Muscle layer of colon (tissue), 2 donors: ENCODE measurements around the gene LAD1.

Experiments used
- H3K27ac ChIP-seq: one replicate; pipeline ENCODE4 v1.7.0; 2013; ENCODE audit warnings: low read depth, mild to moderate bottlenecking, low read length, moderate library complexity
- H3K27me3 ChIP-seq, 2 donors: one replicate each; pipeline ENCODE4 v1.7.0; 2013; ENCODE audit warnings: low read length in 2 of 2, mild to moderate bottlenecking in 2 of 2; ENCODE audit not compliant: insufficient read depth in 2 of 2, control insufficient read depth in 1 of 2
- H3K36me3 ChIP-seq: one replicate; pipeline ENCODE4 v1.7.0; 2013; ENCODE audit warnings: mild to moderate bottlenecking, low read length; ENCODE audit not compliant: insufficient read depth
- H3K4me1 ChIP-seq: one replicate; pipeline ENCODE4 v1.7.0; 2013; ENCODE audit warnings: mild to moderate bottlenecking, low read length; ENCODE audit not compliant: insufficient read depth
- H3K4me3 ChIP-seq, 2 donors: one replicate each; pipeline ENCODE4 v1.7.0; 2013; ENCODE audit warnings: low read length in 2 of 2, low read depth in 1 of 2, mild to moderate bottlenecking in 1 of 2, moderate library complexity in 1 of 2
- H3K9ac ChIP-seq: one replicate; pipeline ENCODE4 v1.7.0; 2013; ENCODE audit warnings: low read length
- H3K9me3 ChIP-seq: one replicate; pipeline ENCODE4 v1.7.0; 2013; ENCODE audit warnings: mild to moderate bottlenecking, low read length
- donor health status: abdominal sarcoma.
- donor health status: Adenocarcinoma of cecum.

LAD1 gene

DNA sequence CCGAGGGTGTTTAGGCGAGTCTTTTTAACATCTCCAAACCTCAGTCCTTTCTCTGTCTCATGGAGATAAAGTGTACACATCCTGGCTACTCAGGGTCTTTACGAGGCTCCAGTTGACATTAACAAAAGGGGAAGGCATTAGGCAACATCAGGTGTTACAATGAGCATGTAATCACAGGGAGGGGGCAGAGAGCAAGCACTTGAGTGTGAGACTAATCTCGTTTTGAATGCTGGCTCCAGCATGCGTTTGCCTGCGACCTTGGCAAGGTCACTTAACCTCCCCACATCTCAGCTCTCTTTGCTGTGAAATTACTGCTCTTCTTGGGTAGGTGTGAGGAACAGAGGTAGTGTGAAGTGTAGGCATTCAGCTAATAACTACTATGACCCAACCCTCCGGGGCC, 24.8 kb downstream of the LAD1 start:
- H3K4me3 ChIP-seq, result no peak overlapping the region
- H3K9ac ChIP-seq, result no peak overlapping the region
- no peaks in the 10 kb centered on the region for H3K4me1 ChIP-seq
- no peak overlapping the region for H3K27ac ChIP-seq
- no peaks in the 10 kb centered on the region for H3K9me3 ChIP-seq
- H3K36me3 ChIP-seq, result no peaks in the 10 kb centered on the region
- H3K27me3 ChIP-seq, result peaks cover 0 to 4% of the 10 kb centered on the region in 2 donors

DNA sequence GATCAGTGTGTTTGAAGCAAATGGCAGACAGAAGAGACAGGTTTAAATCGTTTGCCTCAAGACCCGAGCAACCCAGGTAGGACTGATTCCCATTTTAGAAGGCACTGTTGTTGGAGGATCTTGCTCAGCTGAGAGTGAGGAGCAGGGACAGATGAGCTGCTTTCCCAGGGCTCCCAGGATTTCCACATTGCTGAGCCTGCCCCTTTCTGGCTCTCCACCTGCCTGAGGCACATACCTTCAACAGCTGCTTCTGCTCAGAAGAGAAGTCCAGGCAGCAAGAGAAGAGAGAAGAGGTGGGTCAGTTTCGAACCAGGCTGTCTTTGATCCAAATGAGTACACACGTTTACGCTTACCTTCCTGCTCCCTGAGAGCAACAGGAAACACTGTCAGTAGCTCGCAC, 27.3 kb downstream of the LAD1 start:
- Histone ChIP-seq H3K27me3 (peaks cover 0 to 4% of the 10 kb centered on the region in 2 donors), H3K9ac (no peak overlapping the region), H3K36me3 (no peaks in the 10 kb centered on the region), H3K9me3 (no peaks in the 10 kb centered on the region), H3K4me3 (no peak overlapping the region), H3K27ac (no peak overlapping the region), H3K4me1 (no peaks in the 10 kb centered on the region)

DNA sequence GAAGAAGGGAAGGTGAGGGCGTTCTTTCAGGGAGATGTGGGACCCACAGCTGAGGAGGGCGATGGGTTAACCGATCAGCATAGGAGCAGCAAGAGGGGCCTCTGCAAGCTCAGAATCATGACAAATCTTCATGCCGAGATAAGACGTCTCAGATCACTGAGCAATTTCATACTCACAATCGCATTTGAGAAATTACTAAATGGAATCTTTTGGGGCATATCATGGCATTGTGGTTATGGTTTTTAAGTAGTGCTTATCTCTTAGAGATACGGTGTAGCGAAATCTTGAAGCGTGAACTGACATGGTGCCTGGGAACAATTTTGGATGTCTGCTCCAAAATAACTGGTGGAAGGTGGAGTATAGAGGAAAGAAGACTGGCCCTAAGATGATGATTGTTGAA, 27.8 kb downstream of the LAD1 start:
- Histone ChIP-seq H3K4me1 (no peaks in the 10 kb centered on the region), H3K9me3 (no peaks in the 10 kb centered on the region), H3K36me3 (no peaks in the 10 kb centered on the region), H3K27me3 (peaks cover 0 to 4% of the 10 kb centered on the region in 2 donors), H3K4me3 (no peak overlapping the region), H3K9ac (no peak overlapping the region), H3K27ac (no peak overlapping the region)

DNA sequence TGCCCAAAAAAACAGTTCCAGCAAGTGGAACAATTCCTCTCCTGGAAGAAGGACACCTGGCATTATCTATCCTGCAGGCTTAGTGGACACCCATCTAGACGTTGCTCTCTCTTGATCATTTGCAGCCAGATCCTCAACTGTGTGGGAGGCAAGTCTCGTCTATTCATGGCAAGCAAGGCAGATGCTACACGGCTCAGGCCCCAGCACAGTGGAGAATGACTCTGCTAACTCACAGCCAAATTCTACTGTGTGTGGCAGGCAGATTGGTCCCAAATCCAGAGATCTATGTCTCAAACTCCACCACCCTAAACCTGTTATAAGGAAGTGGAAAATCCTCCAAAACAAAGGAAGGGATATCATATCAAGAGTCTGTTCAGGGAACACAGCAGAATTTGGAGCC, 28.6 kb downstream of the LAD1 start:
- no peaks in the 10 kb centered on the region for H3K9me3 ChIP-seq
- H3K4me1 ChIP-seq, result no peaks in the 10 kb centered on the region
- H3K4me3 ChIP-seq, result no peak overlapping the region
- H3K36me3 ChIP-seq, result no peaks in the 10 kb centered on the region
- no peak overlapping the region for H3K27ac ChIP-seq
- peaks cover 0 to 4% of the 10 kb centered on the region in 2 donors for H3K27me3 ChIP-seq
- no peak overlapping the region for H3K9ac ChIP-seq

DNA sequence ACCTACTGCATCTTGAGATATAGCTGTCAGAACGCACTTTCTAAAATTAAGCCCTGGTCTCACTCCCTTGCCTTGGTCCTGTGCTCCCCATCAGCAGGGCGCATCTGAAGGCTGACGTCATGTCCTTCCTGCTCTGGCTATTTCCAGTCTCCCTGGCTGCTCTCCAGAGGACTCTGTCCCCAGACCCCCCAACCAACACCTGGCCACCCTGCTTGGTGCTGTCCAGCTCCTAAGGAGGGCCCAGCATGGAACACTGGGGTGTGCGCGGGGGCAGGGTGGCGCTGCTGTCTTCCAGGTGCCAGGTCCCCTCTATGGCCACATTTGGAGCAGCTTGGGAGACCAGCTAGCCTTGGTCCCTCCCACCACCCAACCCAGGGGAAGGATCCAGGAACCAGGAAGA, 29.9 kb downstream of the LAD1 start:
- no peak overlapping the region for H3K27ac ChIP-seq
- no peaks in the 10 kb centered on the region for H3K36me3 ChIP-seq
- H3K27me3 ChIP-seq, result peaks cover 0 to 4% of the 10 kb centered on the region in 2 donors

DNA sequence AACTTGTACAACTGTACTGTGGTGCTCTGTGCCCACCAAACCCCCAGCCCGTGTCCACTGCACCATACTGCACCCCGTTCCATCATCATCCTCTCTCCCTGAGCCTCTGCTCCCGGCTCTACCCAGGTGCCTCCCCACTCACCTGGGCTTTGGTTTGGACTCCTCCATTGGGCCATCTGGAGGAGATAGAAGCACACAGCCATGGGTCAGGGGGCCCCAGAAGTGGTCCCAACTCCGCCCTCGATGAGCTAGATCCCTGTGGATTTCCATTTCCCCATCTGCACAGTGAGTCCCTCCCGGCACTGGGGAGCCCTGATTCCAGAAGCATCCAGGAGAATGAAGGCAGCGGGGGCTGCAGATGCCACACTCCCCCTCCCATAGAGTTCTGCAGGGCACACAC, 32.4 kb downstream of the LAD1 start:
- peaks cover 0 to 4% of the 10 kb centered on the region in 2 donors for H3K27me3 ChIP-seq
- no peak overlapping the region for H3K27ac ChIP-seq
- no peak overlapping the region for H3K9ac ChIP-seq
- H3K36me3 ChIP-seq, result no peaks in the 10 kb centered on the region
- H3K4me1 ChIP-seq, result no peaks in the 10 kb centered on the region
- H3K9me3 ChIP-seq, result no peaks in the 10 kb centered on the region
- H3K4me3 ChIP-seq, result no peak overlapping the region

More for the DNA sequence above, 29.9 kb downstream of the LAD1 start:
- no peaks in the 10 kb centered on the region for H3K4me1 ChIP-seq
- H3K4me3 ChIP-seq, result no peak overlapping the region
- H3K9me3 ChIP-seq, result no peaks in the 10 kb centered on the region
- H3K9ac ChIP-seq, result no peak overlapping the region

DNA sequence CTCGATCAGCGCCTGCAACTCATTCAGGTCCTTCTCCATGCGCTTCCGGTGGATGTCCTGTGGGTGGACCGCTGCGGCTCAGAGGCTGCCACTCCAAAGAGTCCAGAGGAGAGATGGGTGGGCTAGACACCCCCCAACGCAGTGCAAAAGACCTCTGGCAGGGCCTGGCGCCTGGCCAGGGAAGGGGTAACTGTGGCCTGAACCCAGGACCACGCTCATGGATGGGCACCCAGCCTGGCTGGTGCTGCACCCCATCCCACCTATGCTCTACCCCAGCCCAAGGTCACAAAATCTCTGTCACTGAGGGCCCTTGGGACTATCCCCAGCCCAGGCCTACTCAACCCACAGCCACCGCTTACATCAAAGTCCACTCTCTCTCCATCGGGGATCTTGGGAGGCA, 33.9 kb downstream of the LAD1 start:
- no peak overlapping the region for H3K27ac ChIP-seq
- H3K4me3 ChIP-seq, result no peak overlapping the region
- H3K9ac ChIP-seq, result no peak overlapping the region
- H3K36me3 ChIP-seq, result no peaks in the 10 kb centered on the region
- no peaks in the 10 kb centered on the region for H3K9me3 ChIP-seq
- no peaks in the 10 kb centered on the region for H3K27me3 ChIP-seq
- H3K4me1 ChIP-seq, result no peaks in the 10 kb centered on the region

DNA sequence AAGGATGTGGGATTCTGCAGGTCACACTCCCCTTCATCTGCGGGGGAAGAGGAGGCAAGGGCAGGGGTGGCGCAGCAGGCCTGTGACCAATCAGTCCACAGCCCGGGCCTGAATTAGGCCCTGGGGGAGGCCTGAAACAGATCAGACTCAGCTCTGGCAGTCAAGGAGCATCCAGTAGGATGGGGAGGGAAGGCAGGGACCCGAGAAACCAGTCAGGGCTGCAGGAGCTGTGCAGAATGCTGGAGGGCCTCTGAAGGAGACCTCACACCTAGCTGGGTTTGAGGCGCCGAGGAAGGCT, 34.4 kb downstream of the LAD1 start:
- Histone ChIP-seq H3K4me3 (no peak overlapping the region), H3K36me3 (no peaks in the 10 kb centered on the region), H3K27me3 (no peaks in the 10 kb centered on the region), H3K4me1 (no peaks in the 10 kb centered on the region), H3K27ac (no peak overlapping the region), H3K9ac (no peak overlapping the region), H3K9me3 (no peaks in the 10 kb centered on the region)

DNA sequence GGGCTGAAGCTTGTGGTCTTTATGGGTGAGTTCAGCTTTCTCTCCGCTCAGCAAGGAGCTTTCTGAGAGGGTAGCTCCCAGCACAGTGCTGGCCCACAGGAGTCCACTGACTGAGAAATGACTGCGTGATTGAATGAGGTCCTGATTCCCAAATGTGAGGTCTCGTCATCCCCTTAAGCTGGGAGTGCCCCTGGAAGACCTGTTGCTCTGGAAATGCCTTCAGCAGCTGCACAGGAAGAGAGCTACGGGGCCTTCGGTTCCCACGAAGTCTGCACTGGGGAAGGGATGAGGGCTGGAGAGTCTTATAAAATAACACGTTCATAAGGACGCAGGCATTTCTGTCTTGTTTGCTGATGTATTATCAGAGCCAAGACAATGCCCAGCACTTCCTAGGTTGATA, 35.7 kb downstream of the LAD1 start:
- Histone ChIP-seq H3K27ac (no peak overlapping the region), H3K9ac (no peak overlapping the region), H3K4me1 (no peaks in the 10 kb centered on the region), H3K9me3 (no peaks in the 10 kb centered on the region), H3K36me3 (no peaks in the 10 kb centered on the region), H3K27me3 (no peaks in the 10 kb centered on the region), H3K4me3 (no peak overlapping the region)

DNA sequence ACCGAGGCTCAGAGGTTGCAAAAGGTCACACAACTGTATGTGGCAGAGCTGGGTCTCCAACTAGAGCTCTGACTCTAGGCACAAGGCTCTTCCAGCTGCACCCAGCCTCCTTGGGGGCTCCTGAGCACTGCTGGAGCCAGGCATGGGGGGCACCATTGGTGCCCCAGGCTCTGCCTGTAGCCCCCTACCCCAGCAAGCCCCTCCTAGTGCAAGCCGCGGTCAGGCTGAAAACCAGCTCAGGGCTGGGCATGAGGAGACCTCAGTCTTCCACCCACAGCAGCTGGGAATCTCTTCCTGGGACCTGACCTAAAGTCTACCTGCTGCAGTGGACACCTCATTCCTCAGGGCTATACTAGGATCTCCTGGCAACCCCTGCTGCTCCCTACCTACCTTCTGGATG, 36.2 kb downstream of the LAD1 start:
- no peaks in the 10 kb centered on the region for H3K4me1 ChIP-seq
- H3K36me3 ChIP-seq, result no peaks in the 10 kb centered on the region
- H3K9me3 ChIP-seq, result no peaks in the 10 kb centered on the region
- H3K27me3 ChIP-seq, result no peaks in the 10 kb centered on the region
- no peak overlapping the region for H3K4me3 ChIP-seq
- no peak overlapping the region for H3K27ac ChIP-seq
- no peak overlapping the region for H3K9ac ChIP-seq

DNA sequence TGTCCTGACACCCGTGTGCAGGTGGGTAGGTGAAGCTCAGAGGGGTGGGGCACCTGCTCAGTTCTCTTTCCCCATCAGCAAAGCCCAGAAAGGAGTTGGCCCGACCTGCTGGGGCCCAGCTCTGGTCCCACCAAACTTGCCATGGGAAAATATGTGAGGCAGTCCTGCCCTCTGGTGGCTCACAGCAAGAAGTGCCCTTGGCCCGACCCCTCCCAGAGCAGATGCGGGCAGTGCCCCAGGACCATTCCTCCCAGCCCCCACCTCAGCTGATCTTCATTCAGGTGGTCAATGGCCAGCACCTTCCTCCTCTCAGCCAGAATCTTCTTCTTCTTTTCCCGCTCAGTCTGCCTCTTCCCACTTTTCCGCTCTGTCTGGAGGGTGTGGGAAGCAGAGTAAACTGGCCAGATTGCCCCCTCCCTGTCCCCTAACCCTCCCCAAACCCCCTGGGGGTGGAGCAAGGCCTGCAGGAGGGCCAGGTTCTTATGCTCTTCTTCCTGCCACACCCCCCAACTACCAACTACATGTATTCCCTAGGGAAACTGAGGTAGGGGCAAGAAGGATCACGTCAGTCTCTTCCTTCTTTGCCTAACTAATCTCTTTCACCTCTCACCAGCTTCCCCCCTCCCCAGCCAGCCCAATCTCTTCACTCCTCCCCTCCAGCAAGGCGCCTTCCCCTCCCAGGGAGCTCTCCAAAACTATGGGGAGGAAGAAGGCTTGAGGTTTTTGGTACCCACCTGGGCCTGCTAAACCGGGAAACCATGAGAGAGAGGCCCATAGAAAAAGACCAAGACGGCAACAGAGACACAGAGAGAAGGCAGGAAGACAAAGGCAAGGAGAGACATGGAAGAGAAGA, 37.2 kb downstream of the LAD1 start:
- H3K36me3 ChIP-seq, result no peaks in the 10 kb centered on the region
- H3K27ac ChIP-seq, result no peak overlapping the region
- no peak overlapping the region for H3K4me3 ChIP-seq
- H3K27me3 ChIP-seq, result no peaks in the 10 kb centered on the region
- H3K4me1 ChIP-seq, result no peaks in the 10 kb centered on the region
- no peak overlapping the region for H3K9ac ChIP-seq
- no peaks in the 10 kb centered on the region for H3K9me3 ChIP-seq

DNA sequence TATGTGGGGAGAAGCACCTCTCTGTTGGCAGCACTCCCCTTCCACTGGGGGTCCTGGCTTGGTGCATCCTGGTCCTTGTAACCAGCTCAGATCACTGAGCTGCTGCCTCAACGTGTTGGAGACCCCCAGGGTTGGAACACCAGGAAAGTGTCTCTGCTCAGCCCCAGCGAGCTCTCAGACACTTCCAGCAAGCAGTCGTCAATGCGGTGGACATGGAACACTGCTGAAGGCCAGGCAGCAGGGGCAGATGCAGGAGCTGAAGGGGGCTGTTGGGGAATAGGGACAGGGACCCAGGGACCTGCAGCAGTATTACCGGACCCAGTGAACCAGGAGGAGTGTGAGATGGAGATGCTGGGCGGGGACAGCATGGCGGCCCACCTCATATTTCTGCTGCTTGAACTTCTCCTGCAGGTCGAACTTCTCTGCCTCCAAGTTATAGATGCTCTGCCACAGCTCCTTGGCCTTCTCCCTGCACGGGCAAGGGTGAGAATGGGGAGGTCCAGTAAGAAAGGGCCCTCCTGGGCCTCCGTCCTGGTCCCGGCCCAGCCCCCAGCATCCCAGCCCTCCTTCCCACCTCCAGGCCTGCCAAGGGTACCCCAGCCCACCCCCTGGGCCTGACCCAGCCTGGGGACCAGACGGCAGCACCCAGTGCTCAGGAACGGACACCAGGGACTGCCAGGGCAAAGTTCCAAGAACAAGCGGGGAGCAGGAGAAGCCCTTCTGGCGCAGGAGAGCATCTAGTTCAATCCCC, 38.0 kb downstream of the LAD1 start:
- Histone ChIP-seq H3K4me1 (no peaks in the 10 kb centered on the region), H3K4me3 (no peak overlapping the region), H3K9ac (no peak overlapping the region), H3K27ac (no peak overlapping the region), H3K27me3 (no peaks in the 10 kb centered on the region), H3K36me3 (no peaks in the 10 kb centered on the region), H3K9me3 (no peaks in the 10 kb centered on the region)
